22Rv1 (cell line): Measurements from ENCODE around the gene DLEC1.

Experiments
- CTCF ChIP-seq: fragments of 450-650 bp; IDR thresholded peaks from 2 replicates; pipeline ENCODE4 v1.5.1; 2017; ENCODE audit warnings: mild to moderate bottlenecking
- ZFX ChIP-seq: fragments of 450-650 bp; IDR thresholded peaks from 2 replicates; pipeline ENCODE4 v1.6.1; 2017; ENCODE audit warnings: antibody characterized with exemption, borderline replicate concordance

DNA sequence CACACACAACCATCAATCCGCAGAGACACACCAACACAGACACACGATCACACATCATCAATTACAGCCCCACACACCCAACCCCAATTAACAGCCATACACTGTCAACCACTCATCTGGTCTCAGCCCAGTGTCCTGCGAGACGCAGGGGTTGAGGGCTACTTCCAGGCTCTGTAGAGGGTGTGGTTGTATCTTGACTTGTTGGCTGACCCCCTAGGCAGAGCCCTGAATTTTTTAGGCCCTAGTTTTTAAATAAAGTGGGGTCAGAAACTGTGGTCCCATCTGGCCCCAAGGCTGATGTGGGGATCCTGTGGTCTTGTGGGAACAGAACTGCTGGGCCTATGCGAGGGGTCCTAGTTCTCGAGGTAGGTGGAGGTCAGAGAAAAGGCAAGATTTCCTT lies 39.2 kb upstream of the DLEC1 start:
- TF ChIP-seq CTCF (no peak), ZFX (no peak)
